Retinal pigment epithelial cell (primary cell): ENCODE data around the gene HRCT1.

ENCODE experiments used
- DNase-seq: peaks from one replicate; pipeline ENCODE4 v3.0.0-alpha.2; 2010; ENCODE audit warnings: low read depth
- H3K4me3 ChIP-seq: 2 replicates; pipeline ENCODE4 v1.5.1; 2011; ENCODE audit warnings: mild to moderate bottlenecking, low read length, control low read depth, moderate library complexity
- TF ChIP-seq, protein P1 (sequence below): conservative IDR thresholded peaks from 2 replicates; pipeline ENCODE4 v1.5.1; 2011; ENCODE audit warnings: low read depth, low read length, control low read depth, inconsistent platforms

The HRCT1 gene

GRCh38 chr9:35905912-35906679 is at the start of gene HRCT1:
Gene HRCT1, plus strand, starts transcription at chr9:35906202. Its CDS starts 86 bp downstream, at chr9:35906288.
- H3K4me3 ChIP-seq, result no peak within 1 kb of the TSS
- TF ChIP-seq, protein P1, sequence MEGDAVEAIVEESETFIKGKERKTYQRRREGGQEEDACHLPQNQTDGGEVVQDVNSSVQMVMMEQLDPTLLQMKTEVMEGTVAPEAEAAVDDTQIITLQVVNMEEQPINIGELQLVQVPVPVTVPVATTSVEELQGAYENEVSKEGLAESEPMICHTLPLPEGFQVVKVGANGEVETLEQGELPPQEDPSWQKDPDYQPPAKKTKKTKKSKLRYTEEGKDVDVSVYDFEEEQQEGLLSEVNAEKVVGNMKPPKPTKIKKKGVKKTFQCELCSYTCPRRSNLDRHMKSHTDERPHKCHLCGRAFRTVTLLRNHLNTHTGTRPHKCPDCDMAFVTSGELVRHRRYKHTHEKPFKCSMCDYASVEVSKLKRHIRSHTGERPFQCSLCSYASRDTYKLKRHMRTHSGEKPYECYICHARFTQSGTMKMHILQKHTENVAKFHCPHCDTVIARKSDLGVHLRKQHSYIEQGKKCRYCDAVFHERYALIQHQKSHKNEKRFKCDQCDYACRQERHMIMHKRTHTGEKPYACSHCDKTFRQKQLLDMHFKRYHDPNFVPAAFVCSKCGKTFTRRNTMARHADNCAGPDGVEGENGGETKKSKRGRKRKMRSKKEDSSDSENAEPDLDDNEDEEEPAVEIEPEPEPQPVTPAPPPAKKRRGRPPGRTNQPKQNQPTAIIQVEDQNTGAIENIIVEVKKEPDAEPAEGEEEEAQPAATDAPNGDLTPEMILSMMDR, result no peak
- peak; percentile 60 for DNase-seq

- no peak overlapping the region for H3K4me3 ChIP-seq
- TF ChIP-seq, protein P1, result no peak
- no peak for DNase-seq
Observed at GRCh38 chr9:35856206-35856605, 49.8 kb upstream of the HRCT1 start.

DNA sequence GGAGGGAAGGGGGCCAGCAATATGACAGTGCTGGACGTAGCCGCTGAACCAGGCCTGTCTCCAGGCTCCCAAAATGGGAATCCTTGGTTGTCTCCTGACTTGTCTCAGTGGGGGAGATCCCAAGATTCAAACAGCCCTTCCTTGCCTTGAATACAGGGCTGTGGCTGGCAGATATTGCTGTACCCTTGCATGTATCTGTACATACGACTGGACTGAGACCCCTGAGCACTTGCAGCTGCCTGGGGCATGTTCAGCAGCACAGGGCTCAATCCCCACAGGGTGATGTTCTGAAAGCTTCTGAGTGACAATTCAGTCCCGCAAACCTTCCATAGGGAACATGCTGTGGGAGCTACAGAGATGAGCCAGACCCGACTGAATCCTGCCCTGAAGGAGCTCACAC is 49.1 kb upstream of the HRCT1 start:
- TF ChIP-seq, protein P1, result no peak
- no peak for DNase-seq
- no peak overlapping the region for H3K4me3 ChIP-seq

DNA sequence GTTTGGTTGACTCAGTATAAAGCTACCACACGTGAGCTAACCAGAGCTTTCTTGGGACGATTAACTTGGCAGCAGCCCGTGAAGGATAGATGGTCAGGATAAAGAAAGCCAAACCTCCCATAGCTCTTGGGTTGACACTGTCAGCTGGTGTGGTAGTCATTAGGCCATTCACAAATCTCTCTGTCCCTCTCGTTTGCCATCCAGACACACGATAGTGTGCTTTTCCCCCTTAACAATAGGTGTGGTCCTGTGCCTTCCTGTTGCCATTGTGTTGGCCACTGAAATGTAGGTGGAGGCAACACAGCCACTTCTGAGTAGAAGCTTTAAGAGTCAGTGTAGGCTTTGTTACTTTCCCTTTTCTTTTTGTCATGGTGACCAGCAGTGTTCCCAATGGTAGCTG is 47.5 kb upstream of the HRCT1 start:
- DNase-seq, result no peak
- TF ChIP-seq, protein P1, result no peak
- no peak overlapping the region for H3K4me3 ChIP-seq

DNA sequence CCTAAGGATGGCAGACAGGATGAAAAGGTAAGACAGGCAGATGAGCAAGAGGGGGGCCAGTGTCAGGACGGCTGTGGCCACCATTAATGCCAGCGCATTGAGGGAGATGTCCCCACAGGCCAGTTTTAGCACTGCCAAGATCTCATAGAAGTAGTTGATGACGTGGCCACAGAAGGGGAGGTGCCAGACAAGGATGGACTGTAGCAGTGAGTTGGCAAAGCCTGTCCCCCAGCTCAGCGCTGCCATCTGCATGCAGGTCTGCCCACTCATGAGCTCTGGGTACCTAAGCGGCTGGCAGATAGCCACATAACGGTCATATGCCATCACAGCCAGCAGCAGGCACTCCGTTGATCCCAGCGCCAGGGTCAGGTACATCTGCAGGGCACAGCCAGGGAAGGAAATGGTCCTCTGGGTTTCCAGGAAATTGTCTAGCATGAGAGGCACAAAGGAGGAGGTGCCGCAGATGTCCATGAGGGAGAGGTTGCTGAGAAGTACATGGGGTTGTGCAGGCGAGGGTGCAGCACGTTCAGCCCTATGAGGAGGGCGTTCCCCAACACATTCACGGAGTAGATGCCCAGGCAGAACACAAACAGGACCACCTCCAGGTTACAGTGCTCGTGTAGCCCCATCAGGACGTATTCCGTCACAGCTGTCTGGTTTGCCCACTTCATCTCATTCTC is 46.6 kb upstream of the HRCT1 start:
- TF ChIP-seq, protein P1, result no peak
- no peak for DNase-seq
- no peak overlapping the region for H3K4me3 ChIP-seq

GRCh38 chr9:35859990-35860339 is 46.0 kb upstream of the HRCT1 start:
- no peak for DNase-seq
- TF ChIP-seq, protein P1, result no peak
- H3K4me3 ChIP-seq, result no peak overlapping the region

GRCh38 chr9:35861161-35861897 is 44.7 kb upstream of the HRCT1 start:
- no peak overlapping the region for H3K4me3 ChIP-seq
- TF ChIP-seq, protein P1, result no peak
- DNase-seq, result no peak
